Neuron (in vitro differentiated cells): ENCODE data around the gene LAMB4.
A peak's percentile ranks its signal among the peaks of the same experiment; 100 is the strongest.

ENCODE experiments used
- H2AFZ ChIP-seq: one replicate; pipeline ENCODE4 v1.6.1; 2013; ENCODE audit warnings: low read depth, mild to moderate bottlenecking, inconsistent platforms, low read length, moderate library complexity
- H3K27me3 ChIP-seq: one replicate; pipeline ENCODE4 v1.6.1; 2013; ENCODE audit warnings: low read length; ENCODE audit not compliant: insufficient read depth
- H3K36me3 ChIP-seq: one replicate; pipeline ENCODE4 v1.6.1; 2013; ENCODE audit warnings: low read length; ENCODE audit not compliant: insufficient read depth
- H3K4me1 ChIP-seq: one replicate; pipeline ENCODE4 v1.6.1; 2013; ENCODE audit warnings: low read length; ENCODE audit not compliant: insufficient read depth
- H3K4me3 ChIP-seq: 2 replicates; pipeline ENCODE4 v1.5.1; 2013; ENCODE audit warnings: mild to moderate bottlenecking, low read length, moderate library complexity
- H3K9me3 ChIP-seq: one replicate; pipeline ENCODE4 v1.6.1; 2013; ENCODE audit warnings: low read length

Gene LAMB4

GRCh38 chr7:108149908-108150307 is 19.7 kb upstream of the LAMB4 start:
- Histone ChIP-seq H3K4me1 (peaks cover 3% of the 10 kb centered on the region), H3K4me3 (no peak overlapping the region), H3K9me3 (no peaks in the 10 kb centered on the region), H3K27me3 (no peaks in the 10 kb centered on the region), H2AFZ (no peak overlapping the region), H3K36me3 (peaks cover 3% of the 10 kb centered on the region)

- peaks cover 3% of the 10 kb centered on the region for H3K36me3 ChIP-seq
- peaks cover 3% of the 10 kb centered on the region for H3K4me1 ChIP-seq
- no peaks in the 10 kb centered on the region for H3K27me3 ChIP-seq
- H2AFZ ChIP-seq = no peak overlapping the region
- H3K4me3 ChIP-seq = no peak overlapping the region
- H3K9me3 ChIP-seq = no peaks in the 10 kb centered on the region
Measured at GRCh38 chr7:108149119-108149518, 19.0 kb upstream of the LAMB4 start.

GRCh38 chr7:108147031-108147563 is 16.9 kb upstream of the LAMB4 start:
- Histone ChIP-seq H3K9me3 (no peaks in the 10 kb centered on the region), H2AFZ (no peak overlapping the region), H3K4me3 (no peak overlapping the region), H3K27me3 (no peaks in the 10 kb centered on the region), H3K4me1 (peaks cover 3% of the 10 kb centered on the region), H3K36me3 (peaks cover 3% of the 10 kb centered on the region)

GRCh38 chr7:108146070-108146842 is 16.1 kb upstream of the LAMB4 start:
- Histone ChIP-seq H3K27me3 (no peaks in the 10 kb centered on the region), H3K4me1 (peaks cover 3% of the 10 kb centered on the region), H3K4me3 (peak overlapping the region; percentile 42), H3K9me3 (no peaks in the 10 kb centered on the region), H3K36me3 (peaks cover 3% of the 10 kb centered on the region), H2AFZ (peak overlapping the region; percentile 14)

GRCh38 chr7:108145401-108145800 is 15.2 kb upstream of the LAMB4 start:
- Histone ChIP-seq H3K9me3 (no peaks in the 10 kb centered on the region), H2AFZ (no peak overlapping the region), H3K27me3 (no peaks in the 10 kb centered on the region), H3K4me1 (peaks cover 3% of the 10 kb centered on the region), H3K36me3 (peaks cover 3% of the 10 kb centered on the region), H3K4me3 (no peak overlapping the region)

- H3K9me3 ChIP-seq = no peaks in the 10 kb centered on the region
- no peaks in the 10 kb centered on the region for H3K27me3 ChIP-seq
- H3K36me3 ChIP-seq = peaks cover 3% of the 10 kb centered on the region
- peaks cover 3% of the 10 kb centered on the region for H3K4me1 ChIP-seq
- no peak overlapping the region for H2AFZ ChIP-seq
- no peak overlapping the region for H3K4me3 ChIP-seq
Measured at GRCh38 chr7:108144931-108145330, 14.8 kb upstream of the LAMB4 start.

DNA sequence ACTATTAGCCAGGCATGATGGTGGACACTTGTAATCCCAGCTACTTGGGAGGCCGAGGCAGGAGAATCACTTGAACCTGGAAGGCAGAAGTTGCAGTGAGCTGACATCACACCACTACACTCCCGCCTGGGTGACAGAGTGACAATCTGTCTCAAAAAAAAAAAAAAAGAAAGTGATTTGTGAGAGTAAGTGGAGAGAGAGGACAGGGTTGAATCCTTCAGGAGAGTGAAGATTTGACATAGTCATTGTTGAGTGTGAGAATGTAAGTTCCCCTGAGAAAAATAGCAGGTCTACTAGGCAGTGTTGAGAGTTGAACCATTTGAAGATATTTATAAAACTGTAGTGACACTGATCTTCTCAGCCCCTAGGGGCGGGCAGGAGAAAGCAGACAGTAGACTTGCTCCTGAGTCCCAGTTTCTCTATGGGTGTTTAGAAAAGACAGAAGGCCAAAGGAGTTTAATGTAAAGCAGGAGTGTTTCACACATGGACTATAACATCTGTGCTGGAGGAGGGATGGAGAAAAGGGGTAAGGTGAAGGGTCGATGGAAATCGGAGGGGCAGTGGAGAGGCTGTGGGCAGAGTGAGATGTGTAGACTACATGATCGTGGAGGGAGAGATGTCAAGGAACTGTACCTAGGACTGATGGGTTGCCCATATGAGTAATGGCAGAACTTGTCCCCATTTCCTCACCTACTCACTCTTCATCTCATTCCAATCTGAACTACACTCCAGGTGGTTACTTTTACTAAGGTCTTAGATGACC is 13.7 kb upstream of the LAMB4 start:
- Histone ChIP-seq H3K27me3 (no peaks in the 10 kb centered on the region), H3K9me3 (no peaks in the 10 kb centered on the region), H3K4me3 (no peak overlapping the region), H2AFZ (no peak overlapping the region), H3K36me3 (no peaks in the 10 kb centered on the region), H3K4me1 (peaks cover 3% of the 10 kb centered on the region)

DNA sequence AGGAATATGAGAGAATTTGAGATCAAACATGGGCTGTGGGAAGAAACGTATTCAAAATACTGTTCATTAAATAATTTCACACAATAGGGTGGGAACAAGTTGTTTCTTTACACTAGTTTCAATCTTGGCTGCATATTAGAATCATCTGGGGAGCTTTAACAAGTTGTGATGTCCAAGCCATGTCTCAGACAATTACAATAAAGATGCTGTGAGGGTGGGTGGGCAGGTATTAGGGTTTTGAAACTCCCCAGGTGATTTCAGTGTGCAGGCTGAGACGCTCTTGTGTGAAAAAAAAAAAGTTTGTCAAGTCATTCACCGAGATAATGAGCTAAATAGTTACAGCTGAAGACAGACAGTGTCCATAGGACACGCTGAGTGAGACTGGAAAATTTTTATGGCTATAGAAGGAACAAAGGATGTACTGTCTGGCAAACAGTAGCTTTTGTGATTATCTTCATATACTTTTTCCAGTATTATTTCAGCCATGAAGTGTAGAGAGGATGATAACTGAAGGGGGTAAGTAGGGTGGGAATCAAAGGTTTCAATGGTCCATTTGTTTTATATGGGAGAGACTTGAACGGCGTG is 12.6 kb upstream of the LAMB4 start:
- no peaks in the 10 kb centered on the region for H3K36me3 ChIP-seq
- H2AFZ ChIP-seq = no peak overlapping the region
- no peaks in the 10 kb centered on the region for H3K9me3 ChIP-seq
- no peaks in the 10 kb centered on the region for H3K27me3 ChIP-seq
- H3K4me1 ChIP-seq = peaks cover 3% of the 10 kb centered on the region
- no peak overlapping the region for H3K4me3 ChIP-seq

GRCh38 chr7:108142180-108142579 is 12.0 kb upstream of the LAMB4 start:
- Histone ChIP-seq H3K9me3 (no peaks in the 10 kb centered on the region), H3K4me1 (peaks cover 3% of the 10 kb centered on the region)

GRCh38 chr7:108140671-108141070 is 10.5 kb upstream of the LAMB4 start:
- no peaks in the 10 kb centered on the region for H3K9me3 ChIP-seq
- no peak overlapping the region for H2AFZ ChIP-seq
- H3K27me3 ChIP-seq = no peaks in the 10 kb centered on the region
- no peaks in the 10 kb centered on the region for H3K4me1 ChIP-seq
- no peak overlapping the region for H3K4me3 ChIP-seq
- no peaks in the 10 kb centered on the region for H3K36me3 ChIP-seq

More at GRCh38 chr7:108142180-108142579, 12.0 kb upstream of the LAMB4 start:
- H2AFZ ChIP-seq = no peak overlapping the region
- no peaks in the 10 kb centered on the region for H3K36me3 ChIP-seq
- H3K27me3 ChIP-seq = no peaks in the 10 kb centered on the region
- no peak overlapping the region for H3K4me3 ChIP-seq

- H3K4me3 ChIP-seq = no peak overlapping the region
- no peaks in the 10 kb centered on the region for H3K36me3 ChIP-seq
Measured at GRCh38 chr7:108138911-108139310, 8.8 kb upstream of the LAMB4 start.

DNA sequence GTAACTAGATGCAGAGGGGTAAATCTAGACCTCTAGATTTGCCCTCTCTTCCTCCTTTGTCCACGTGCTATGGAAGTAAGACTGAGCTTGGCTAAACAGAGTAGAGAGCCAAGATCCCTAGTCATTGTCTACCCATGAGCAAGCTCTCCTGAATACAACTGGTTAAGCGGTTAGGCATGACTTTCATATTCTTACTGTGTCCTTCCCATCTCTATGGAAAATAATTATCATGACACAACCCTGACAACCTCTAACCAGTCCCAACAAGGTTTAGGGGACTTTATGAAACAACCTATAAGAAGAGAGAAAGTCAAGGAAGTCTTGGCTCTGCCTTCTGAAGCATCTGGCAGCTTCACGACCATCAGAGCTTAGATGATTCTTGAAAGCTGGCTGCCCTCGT is 7.8 kb upstream of the LAMB4 start:
- H2AFZ ChIP-seq = no peak overlapping the region
- no peaks in the 10 kb centered on the region for H3K9me3 ChIP-seq
- no peaks in the 10 kb centered on the region for H3K4me1 ChIP-seq
- H3K27me3 ChIP-seq = no peaks in the 10 kb centered on the region
- H3K4me3 ChIP-seq = no peak overlapping the region
- no peaks in the 10 kb centered on the region for H3K36me3 ChIP-seq

More at GRCh38 chr7:108138911-108139310, 8.8 kb upstream of the LAMB4 start:
- Histone ChIP-seq H3K9me3 (no peaks in the 10 kb centered on the region), H3K4me1 (no peaks in the 10 kb centered on the region), H2AFZ (no peak overlapping the region), H3K27me3 (no peaks in the 10 kb centered on the region)

- H2AFZ ChIP-seq = no peak overlapping the region
- H3K27me3 ChIP-seq = no peaks in the 10 kb centered on the region
Measured at GRCh38 chr7:108137040-108137439, 6.9 kb upstream of the LAMB4 start.

More at GRCh38 chr7:108137040-108137439, 6.9 kb upstream of the LAMB4 start:
- H3K4me3 ChIP-seq = no peak overlapping the region
- no peaks in the 10 kb centered on the region for H3K9me3 ChIP-seq
- no peaks in the 10 kb centered on the region for H3K36me3 ChIP-seq
- peaks cover 7% of the 10 kb centered on the region for H3K4me1 ChIP-seq
